CD4-positive, alpha-beta T cell (primary cell): Measurements from ENCODE around the gene PRSS53. TPM values are rescaled to one million over a fixed set of nuclear protein-coding genes. Genes with fewer than 3 reads are reported as not detected.
A peak's percentile ranks its signal among the peaks of the same experiment; 100 is the strongest.

Experiments
- ATAC-seq: fragments of 200-7000 bp; cut with Tn5 transposase; one replicate; pipeline ENCODE4 v1.10.0; 2022; ENCODE audit warnings: mild to moderate bottlenecking; ENCODE audit not compliant: poor library complexity
- CTCF ChIA-PET: fragments of 350-600 bp; sonication (Branson Sonifier 250); formaldehyde crosslinking; loops from one replicate; lab custom pipeline; 2021; ENCODE audit warnings: antibody characterized with exemption, inconsistent platforms; lab: Charles Lee
- POLR2A ChIA-PET: fragments of 350-600 bp; sonication (Branson Sonifier 250); formaldehyde crosslinking; loops from one replicate; lab custom pipeline; 2021; ENCODE audit warnings: antibody characterized with exemption, inconsistent platforms; lab: Charles Lee
- DNase-seq, 14 experiments: peaks; one replicate each; pipeline ENCODE4 v3.0.0-alpha.2; 2013 to 2020; ENCODE audit warnings: mixed read lengths in 2 of 14
- H3K27ac ChIP-seq, 2 donors: one replicate each; pipeline versions ENCODE4 v1.5.1 to v1.7.0; 2013; ENCODE audit warnings: low read length in 2 of 2, low read depth in 1 of 2, mild to moderate bottlenecking in 1 of 2
- H3K27me3 ChIP-seq, 2 experiments: 1 replicate in 1 of 2; 2 replicates in 1 of 2; pipeline versions ENCODE4 v1.6.1 to v1.7.0; 2013; ENCODE audit warnings: low read length in 2 of 2, control low read depth in 1 of 2, mild to moderate bottlenecking in 1 of 2, moderate library complexity in 1 of 2; ENCODE audit not compliant: insufficient read depth in 2 of 2, control insufficient read depth in 1 of 2
- H3K36me3 ChIP-seq: one replicate; pipeline ENCODE4 v1.6.1; 2013; ENCODE audit warnings: low read length, control low read depth; ENCODE audit not compliant: insufficient read depth
- H3K4me1 ChIP-seq: one replicate; pipeline ENCODE4 v1.6.1; 2013; ENCODE audit warnings: low read length, control low read depth; ENCODE audit not compliant: insufficient read depth
- H3K4me3 ChIP-seq: one replicate; pipeline ENCODE4 v1.5.1; 2013; ENCODE audit warnings: mild to moderate bottlenecking, low read length, moderate library complexity
- H3K9me3 ChIP-seq, 2 experiments: 1 replicate in 1 of 2; 2 replicates in 1 of 2; pipeline versions ENCODE4 v1.6.1 to v1.7.0; 2013; ENCODE audit warnings: low read length in 2 of 2, mild to moderate bottlenecking in 2 of 2, control low read depth in 1 of 2, moderate library complexity in 1 of 2; ENCODE audit not compliant: control insufficient read depth in 1 of 2, insufficient read depth in 1 of 2
- H3K27ac Mint-ChIP-seq: one replicate; pipeline ENCODE4 v1.8.0; 2020; ENCODE audit warnings: mixed read lengths
- H3K27me3 Mint-ChIP-seq: one replicate; pipeline ENCODE4 v1.8.0; 2021; ENCODE audit warnings: mixed read lengths
- H3K36me3 Mint-ChIP-seq: one replicate; pipeline ENCODE4 v1.8.0; 2021; ENCODE audit warnings: low read depth, mixed read lengths
- H3K4me1 Mint-ChIP-seq: one replicate; pipeline ENCODE4 v1.8.0; 2021; ENCODE audit warnings: low read depth, mixed read lengths
- H3K4me3 Mint-ChIP-seq: one replicate; pipeline ENCODE4 v1.8.0; 2020; ENCODE audit warnings: mild to moderate bottlenecking, mixed read lengths
- H3K9me3 Mint-ChIP-seq: one replicate; pipeline ENCODE4 v1.8.0; 2020; ENCODE audit warnings: mixed read lengths
- CTCF ChIP-seq: fragments of 200-600 bp; IDR thresholded peaks from one replicate; pipeline ENCODE4 v1.8.0; 2022; ENCODE audit warnings: antibody characterized with exemption, mild to moderate bottlenecking
- intact Hi-C, 2 experiments: fragments of 100-400 bp; cut with DNase I in 1 of 2; cut with micrococcal nuclease in 1 of 2; formaldehyde crosslinking; loops; one replicate each; pipeline versions ENCODE4 v1.15.1 to v1.9.0; 2023 to 2025; cut with DNase I, micrococcal nuclease
- total RNA-seq, 174 experiments: library from RNA in 2 of 174; stranded (reverse) in 2 of 174; gene quantifications; one replicate each; pipeline ENCODE4 v1.2.3 and lab custom pipeline; 2021 to 2026

PRSS53 gene
- total RNA-seq, 2 experiments from 2014 or later: 3.5 to 3.9 TPM

GRCh38 chr16:31093132-31093703 lies 4.5 kb upstream of the PRSS53 start:
- H3K27me3 ChIP-seq: no peaks in the 10 kb centered on the region
- peaks cover 31% of the 10 kb centered on the region for H3K4me1 ChIP-seq
- POLR2A ChIA-PET: interaction anchor here (1.3 to 4.6 kb wide), 3 partner anchors 9 to 24 kb away, joined by 3 to 35 read pairs (median 21); partner anchors contain the start of genes KAT8, ZNF646 and ZNF668
- DNase-seq: no peak
- H3K27ac Mint-ChIP-seq: peak overlapping the region; percentile 83
- intact Hi-C loops: no loop called here
- H3K4me1 Mint-ChIP-seq: peaks cover 34% of the 10 kb centered on the region
- H3K9me3 ChIP-seq: no peaks in the 10 kb centered on the region
- TF ChIP-seq CTCF: no peak
- H3K36me3 ChIP-seq: peaks cover 13% of the 10 kb centered on the region
- no peak for ATAC-seq
- H3K36me3 Mint-ChIP-seq: peaks cover 26% of the 10 kb centered on the region
- H3K4me3 Mint-ChIP-seq: peak overlapping the region; percentile 65
- no peak overlapping the region for H3K4me3 ChIP-seq
- no peak overlapping the region for H3K27ac ChIP-seq
- no peaks in the 10 kb centered on the region for H3K27me3 Mint-ChIP-seq
- CTCF ChIA-PET: interaction anchor here (0.6 kb wide), 1 partner anchor 301 kb away, joined by 3 read pairs; no protein-coding TSS in a partner anchor
- H3K9me3 Mint-ChIP-seq: no peaks in the 10 kb centered on the region

- DNase-seq (no peak), ATAC-seq (no peak)
- H3K27me3 ChIP-seq: no peaks in the 10 kb centered on the region
- H3K9me3 ChIP-seq: no peaks in the 10 kb centered on the region
- Mint-ChIP-seq H3K27ac (peak overlapping the region; percentile 83), H3K36me3 (peaks cover 26% of the 10 kb centered on the region), H3K9me3 (no peaks in the 10 kb centered on the region), H3K4me3 (peak overlapping the region; percentile 63), H3K4me1 (peaks cover 34% of the 10 kb centered on the region), H3K27me3 (no peaks in the 10 kb centered on the region)
- no peak overlapping the region for H3K4me3 ChIP-seq
- ChIA-PET POLR2A (interaction anchor here (0.6 to 4.6 kb wide), 3 partner anchors 8 to 131 kb away, joined by 3 to 35 read pairs (median 4); partner anchors contain the start of genes ZNF646 and ZNF668), CTCF (interaction anchor here (1.3 kb wide), 1 partner anchor 50 kb away, joined by 3 read pairs; no protein-coding TSS in a partner anchor)
- H3K27ac ChIP-seq: no peak overlapping the region
- TF ChIP-seq CTCF: no peak
- H3K4me1 ChIP-seq: peaks cover 31% of the 10 kb centered on the region
- H3K36me3 ChIP-seq: peaks cover 18% of the 10 kb centered on the region
- intact Hi-C loops: no loop called here
Measured at GRCh38 chr16:31092330-31092729, 3.6 kb upstream of the PRSS53 start.

DNA sequence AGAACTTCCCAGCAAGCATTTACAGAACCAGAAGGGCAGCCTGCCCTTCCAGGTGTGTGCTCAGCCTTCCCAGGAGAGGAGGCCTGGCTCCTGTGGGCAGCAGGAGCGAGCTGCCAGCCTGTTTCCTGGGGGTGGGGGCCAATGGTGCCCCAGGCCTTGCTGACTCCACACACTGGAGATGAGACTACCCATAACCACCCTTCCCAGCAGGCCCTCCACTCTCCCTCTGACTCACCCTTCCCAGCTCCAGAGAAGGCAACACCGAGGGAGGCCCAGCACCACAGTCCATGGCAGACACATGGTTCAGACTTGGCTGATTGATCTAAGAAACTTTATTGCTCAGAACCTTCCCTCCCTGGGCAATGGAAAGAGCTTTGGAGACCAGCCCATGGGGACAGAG lies 1.8 kb upstream of the PRSS53 start:
- ChIA-PET CTCF (no interaction called here), POLR2A (no interaction called here)
- Histone ChIP-seq H3K27me3 (no peaks in the 10 kb centered on the region), H3K4me3 (no peak overlapping the region), H3K4me1 (peaks cover 26% of the 10 kb centered on the region), H3K9me3 (no peaks in the 10 kb centered on the region), H3K36me3 (peaks cover 24% of the 10 kb centered on the region), H3K27ac (no peak overlapping the region)
- Mint-ChIP-seq H3K36me3 (peaks cover 28% of the 10 kb centered on the region), H3K27me3 (no peaks in the 10 kb centered on the region), H3K27ac (no peak overlapping the region), H3K4me3 (no peak overlapping the region), H3K9me3 (no peaks in the 10 kb centered on the region), H3K4me1 (peaks cover 30% of the 10 kb centered on the region)
- intact Hi-C loops: no loop called here
- no peak for TF ChIP-seq CTCF
- ATAC-seq (no peak), DNase-seq (no peak)
